DLD1 (cell line): Measurements from ENCODE around the gene SNX4.
"Not testable (repeated sequence)": the region's sequence is repeated elsewhere in the genome, so short reads cannot be mapped to it uniquely, and the experiment has no call there.

Experiments used
- in situ Hi-C: cut with HindIII; loops from 2 replicates; pipeline ENCODE4 v1.10.0; 2017; ENCODE audit warnings: low sequenced_read_pairs

Gene SNX4

DNA sequence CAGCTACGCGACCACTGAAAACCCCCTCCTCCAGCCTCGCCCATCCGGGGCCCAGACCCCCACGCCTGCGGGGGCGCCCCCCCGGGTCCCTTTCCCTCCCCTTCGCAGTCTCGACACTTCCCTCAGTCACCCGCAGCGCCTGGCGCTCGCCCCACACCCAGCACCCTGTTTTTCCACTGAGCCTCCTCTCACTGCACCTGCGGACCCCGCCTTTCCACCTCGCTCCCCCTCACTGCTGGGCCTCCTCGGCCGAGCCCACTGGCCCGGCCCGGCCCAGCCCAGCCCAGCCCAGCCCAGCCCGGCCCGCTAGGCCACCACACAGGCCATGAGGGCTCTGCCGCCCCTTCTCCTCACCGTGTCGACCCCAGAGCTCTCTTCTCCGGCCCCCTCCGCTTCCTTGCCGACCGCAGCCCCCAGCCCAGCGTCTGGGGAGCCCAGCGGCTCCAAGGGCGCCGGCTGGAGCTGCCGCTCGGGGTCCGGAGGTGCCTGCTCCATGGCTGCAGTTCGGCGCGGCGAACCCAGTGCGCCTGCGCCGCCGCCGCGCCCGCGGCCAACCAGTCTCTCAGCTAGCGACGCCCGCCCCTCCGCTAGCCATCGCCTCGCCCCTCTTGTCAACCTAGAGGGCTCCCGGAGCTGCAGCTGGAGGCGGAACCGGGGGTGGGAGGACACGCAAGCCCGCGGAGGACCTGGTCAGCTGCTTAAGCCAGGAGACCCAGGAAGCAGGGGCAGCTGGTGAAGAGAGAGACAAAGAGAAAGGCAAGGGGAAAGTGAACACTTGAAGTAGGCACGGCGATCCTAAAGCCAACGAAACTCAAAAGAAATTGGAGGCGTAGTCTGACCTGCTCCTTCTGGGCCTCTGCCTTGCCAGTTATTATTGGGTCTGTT is at the start of gene SNX4:
Gene SNX4 (minus strand): TSS at position 525 of the 885 bp plus-strand sequence. CDS start 30 bp downstream, at position 495.
- in situ Hi-C loops, result no loop called here

DNA sequence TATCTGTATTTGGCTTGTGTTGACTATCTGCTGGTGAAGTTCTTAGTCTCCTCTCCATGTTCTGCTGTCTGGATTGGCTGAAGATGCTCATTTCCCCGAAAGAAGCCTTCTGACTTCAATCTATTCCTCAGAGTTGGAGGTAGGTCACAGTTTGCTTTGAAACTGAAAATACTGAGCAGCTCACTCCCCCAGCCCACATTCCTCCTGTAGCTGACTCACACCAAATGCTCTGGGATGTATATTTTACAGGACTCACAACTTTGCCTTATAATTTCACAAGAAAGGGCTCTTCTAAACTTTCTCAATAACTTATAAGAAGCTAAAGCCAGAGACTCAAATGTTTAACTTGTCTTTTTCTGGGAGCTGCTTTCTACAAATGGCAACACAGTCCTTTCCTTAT is 36.3 kb upstream of the SNX4 start:
- in situ Hi-C loops, result loop anchor here (10.0 kb wide), 1 partner anchor 622 kb away; the partner anchor contains the start of gene MUC13

DNA sequence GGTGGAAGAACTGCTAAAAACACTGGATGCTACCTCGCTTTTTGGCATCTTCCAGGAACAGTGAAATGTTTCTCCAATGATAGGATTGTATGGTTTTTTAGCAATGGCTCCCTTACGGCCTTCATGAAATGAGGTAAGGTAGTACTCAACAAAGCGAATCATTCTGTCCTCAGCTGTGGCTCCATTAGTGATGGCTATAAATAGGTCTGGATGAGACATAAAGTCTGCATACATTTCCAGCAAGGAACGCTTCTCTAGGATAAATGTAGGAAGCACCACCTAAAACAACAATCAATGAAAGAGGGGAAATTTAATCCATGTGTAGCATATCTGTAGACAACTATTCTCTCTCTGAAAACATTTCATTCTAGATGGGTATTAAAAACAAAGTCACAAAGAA is 32.4 kb upstream of the SNX4 start:
- in situ Hi-C loops, result loop anchor here (10.0 kb wide), 1 partner anchor 618 kb away; the partner anchor contains the start of gene MUC13

DNA sequence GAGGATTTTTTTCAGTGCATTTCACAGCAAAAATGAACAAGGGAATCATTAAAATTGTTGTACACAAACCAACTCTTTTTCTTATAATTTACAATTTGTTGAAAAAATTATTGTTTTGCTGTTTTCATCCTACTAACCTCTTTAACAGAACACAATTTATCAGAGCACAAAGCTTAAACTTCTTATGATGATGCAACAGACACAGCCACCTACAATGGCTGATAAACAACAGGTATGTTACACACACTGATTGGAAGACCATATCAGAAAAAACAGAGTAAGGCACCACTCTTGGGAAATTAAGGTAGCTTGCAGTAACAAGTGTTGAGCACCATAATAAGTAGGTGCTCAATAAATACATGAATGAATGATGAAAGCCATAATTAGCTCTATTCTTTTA is 8.9 kb upstream of the SNX4 start:
- in situ Hi-C loops, result no loop called here

DNA sequence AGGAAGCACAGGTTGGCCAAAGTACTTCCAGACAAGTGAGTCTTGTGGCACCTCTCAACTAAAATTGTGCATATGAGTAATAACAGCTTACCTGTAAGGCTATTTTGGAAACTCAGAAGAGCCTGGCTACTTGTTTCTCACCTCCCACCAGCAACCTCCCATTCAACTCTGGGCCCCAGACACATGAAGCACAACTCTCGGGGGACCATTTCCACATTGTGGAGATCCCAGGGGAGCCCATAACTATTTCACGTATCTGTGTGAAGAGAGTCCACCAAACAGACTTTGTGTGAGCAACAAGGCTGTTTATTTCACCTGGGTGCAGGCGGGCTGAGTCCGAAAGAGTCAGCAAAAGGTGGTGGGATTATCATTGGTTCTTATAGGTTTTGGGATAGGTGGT is 5.2 kb upstream of the SNX4 start:
- in situ Hi-C loops, result no loop called here

DNA sequence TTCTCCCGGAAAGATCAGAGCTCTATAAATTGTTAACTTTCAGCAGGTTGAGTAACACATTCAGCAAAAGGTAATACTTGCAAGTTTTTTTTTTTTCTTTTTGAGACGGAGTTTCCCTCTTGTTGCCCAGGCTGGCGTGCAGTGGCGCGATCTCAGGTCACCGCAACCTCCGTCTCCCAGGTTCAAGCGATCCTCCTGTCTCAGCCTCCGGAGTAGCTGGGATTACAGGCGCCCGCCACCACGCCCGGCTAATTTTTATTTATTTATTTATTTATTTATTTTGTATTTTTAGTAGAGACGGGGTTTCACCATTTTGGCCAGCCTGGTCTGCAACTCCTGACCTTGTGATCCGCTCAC is 539 bp upstream of the SNX4 start:
- in situ Hi-C loops, result not testable (repeated sequence)

DNA sequence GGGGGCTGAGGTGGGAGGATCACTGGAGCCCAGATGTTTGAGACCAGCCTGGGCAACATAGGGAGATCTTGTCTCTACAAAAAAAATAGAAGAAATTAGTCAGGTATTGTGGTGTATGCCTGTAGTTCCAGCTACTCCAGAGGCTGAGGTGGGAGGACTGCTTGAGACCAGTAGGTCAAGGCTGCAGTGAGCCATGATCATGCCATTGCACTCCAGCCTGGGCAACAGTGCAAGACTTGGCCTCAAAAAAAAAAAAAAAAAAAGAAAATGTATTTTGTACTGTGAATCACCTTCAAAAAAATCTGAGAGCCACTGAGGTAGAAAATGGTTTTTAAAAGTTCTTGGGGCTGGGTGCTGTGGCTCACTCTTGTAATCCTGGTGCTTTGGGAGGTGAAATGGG is 4.6 kb downstream of the SNX4 start:
- in situ Hi-C loops, result no loop called here

DNA sequence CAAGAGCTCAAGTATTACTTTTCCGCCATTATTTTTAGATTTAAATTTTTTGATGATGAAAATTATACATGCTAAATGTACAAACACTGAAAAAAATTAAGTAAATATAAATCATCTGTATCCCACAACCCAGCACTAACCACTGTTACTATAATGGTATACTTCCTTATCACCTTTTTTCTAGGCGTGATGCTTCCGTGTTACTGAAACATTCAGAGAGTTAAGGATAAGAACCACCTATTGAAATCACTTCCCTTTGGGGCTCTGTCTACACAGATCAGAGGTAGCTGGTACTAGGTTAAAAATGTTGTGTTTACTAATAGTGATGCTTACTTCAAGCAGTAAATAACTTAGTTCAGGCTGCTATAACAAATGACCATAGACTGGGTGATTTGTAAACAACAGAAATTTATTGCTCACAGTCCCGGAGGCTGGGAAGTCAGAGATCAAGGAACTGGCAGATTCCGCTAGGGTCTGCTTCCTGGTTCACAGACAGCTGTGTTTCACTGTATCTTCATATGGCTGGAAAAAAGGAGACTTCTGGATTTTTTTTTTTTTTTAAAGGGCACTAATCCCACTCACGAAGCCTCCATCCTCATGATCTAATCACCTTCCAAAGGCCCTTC is 6.4 kb downstream of the SNX4 start:
- in situ Hi-C loops, result no loop called here

DNA sequence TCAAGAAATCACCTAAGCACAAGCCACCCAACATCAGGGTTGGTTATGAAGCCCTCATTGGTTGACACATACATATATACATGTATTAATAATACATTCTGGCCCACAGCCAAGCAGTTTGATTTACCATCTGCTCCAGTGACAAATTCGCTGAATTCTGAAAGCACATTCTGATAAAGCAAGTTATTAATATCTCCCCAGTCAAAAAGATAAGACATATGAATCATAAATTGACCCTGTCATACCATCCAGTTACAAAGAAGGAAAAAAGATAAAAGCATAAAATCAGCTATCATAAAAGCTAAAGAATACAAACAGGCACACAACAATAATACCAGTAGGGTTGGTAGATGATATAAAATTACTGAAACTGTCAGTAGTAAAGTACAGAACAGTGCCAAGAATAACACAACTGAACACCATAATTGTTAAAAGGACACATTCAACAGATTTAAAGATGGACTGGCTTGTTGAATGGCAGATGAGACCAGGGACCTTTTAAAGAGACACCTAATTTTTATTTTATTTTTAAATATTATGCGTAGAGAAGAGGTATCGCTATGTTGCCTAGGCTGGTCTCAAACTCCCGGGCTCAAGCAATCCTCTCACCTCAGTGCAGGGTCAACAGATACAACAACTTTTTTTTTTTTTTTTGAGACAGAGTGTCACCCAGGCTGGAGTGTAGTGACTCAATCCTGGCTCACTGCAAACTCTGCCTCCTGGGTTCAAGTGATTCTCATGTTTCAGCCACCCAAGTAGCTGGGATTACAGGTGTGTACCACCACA is 7.7 kb downstream of the SNX4 start:
- in situ Hi-C loops, result no loop called here

DNA sequence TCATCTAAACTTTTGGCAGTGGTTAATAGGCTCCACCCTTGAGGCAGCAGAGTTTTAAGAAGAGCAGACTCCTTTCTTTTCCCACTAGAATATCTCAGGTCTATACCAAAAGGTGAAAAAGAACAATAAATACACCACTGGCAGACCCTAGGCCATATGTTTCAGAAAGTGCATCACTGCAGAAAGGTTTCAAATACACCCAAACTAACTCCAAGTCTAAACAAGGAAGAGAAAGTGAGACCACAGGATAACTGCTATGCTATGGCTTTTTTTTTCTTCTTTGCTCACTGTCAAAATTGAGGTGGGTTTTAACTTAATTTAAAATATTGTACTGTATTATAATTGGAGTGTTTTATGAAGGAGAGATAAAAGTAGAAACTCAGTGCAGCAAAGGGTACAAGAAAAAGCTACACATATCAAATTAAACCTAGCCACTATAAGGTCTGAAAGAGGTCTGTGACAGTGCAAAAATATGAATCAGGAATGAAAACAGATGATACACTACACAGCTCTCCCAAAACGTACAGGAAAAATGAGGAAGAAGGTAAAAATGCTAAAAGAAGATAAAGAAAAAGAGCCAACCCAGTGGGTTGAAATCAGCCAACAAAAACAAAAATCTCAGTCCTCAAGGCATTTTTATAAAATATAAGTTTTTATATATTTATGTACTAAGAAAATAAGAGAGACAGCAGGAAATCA is 8.4 kb downstream of the SNX4 start:
- in situ Hi-C loops, result no loop called here

DNA sequence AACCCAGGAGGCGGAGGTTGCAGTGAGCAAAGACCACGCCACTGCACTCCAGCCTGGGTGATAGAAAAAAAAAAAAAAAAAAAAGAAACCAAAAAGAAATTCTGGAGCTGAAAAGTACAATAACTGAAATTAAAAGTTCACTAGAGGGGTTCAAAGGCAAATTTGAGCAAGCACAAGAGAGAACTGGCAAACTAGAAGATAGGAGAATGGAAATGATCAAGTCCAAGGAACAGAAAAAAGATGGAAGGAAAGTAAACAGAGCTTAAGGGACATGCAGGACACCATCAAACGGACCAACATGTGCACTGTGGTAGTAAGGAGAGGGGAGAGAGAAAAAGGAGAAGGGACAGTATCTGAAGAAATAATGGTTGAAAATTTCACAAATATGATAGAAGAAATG is 12.9 kb downstream of the SNX4 start:
- in situ Hi-C loops, result no loop called here

DNA sequence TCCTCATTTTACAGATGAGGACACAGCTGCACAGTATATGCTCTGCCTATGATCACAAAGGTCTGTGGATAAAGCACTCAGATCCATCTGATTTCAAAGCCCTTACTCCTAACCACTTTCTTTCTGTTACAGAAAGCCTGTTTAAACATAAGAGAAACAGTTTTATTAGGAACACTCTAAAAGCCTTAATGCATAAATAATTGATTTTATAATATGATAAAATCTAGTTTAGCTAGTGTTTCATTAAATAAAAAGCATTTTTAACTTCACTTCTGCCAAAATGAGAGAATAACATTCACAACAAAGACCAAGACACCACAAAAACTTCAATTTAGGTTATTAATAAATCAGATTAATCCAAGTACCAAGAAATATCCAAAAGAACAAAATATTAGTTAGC is 21.4 kb downstream of the SNX4 start:
- in situ Hi-C loops, result no loop called here

DNA sequence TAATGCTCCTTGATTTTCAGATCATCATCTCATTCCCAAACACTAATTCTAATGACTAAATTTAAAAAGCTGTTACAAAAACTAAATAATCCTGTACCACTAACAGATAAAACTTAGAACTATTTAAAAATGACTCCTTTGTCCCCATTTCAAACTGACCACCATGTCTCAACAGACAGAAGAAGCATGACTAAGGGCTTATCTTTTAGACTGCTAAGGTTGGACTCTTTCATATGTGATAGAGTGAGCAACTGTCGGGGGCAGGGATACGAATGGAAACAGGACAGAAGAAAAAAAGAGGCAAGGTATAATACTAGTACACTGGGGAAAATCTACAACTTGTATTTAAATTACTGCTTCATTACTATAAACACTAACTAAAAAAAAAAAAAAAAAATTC is 23.3 kb downstream of the SNX4 start:
- in situ Hi-C loops, result no loop called here

DNA sequence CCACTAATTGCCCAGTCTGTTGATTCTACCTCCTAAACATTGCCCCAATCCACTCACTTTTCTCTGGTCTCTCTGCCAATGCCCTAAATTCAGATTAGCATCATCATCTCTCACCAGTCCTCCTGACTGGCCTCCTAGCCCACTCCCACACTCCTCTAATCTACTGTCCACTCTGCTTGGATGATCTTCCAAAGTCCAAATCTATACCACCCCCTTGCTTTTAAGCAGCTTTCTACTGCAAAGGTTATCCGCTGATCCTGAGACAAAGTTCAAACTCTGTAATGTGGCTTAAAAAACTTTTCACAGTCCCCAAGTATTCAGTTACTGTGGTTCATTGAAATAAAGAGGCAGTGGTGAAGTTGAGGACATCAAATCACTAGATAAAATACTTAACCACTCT is 37.6 kb downstream of the SNX4 start:
- in situ Hi-C loops, result no loop called here

DNA sequence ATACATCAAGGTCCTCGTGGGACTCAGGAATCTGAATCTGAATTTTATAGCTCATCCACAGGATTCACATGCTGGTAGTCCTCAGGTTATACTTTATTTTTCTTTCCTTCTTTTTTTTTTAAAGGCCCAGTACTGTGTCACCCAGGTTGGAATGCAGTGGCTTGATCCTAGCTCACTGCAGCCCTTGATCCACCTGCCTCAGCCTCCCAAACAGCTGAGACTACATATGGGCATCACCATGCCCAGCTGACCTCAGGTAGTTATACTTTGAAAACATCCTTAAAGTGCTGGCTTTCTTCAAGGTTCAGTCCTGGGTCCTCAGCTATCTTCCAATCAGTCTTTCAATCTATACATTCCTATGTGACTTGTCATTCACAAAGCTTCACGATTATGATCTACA is 38.2 kb downstream of the SNX4 start:
- in situ Hi-C loops, result no loop called here

DNA sequence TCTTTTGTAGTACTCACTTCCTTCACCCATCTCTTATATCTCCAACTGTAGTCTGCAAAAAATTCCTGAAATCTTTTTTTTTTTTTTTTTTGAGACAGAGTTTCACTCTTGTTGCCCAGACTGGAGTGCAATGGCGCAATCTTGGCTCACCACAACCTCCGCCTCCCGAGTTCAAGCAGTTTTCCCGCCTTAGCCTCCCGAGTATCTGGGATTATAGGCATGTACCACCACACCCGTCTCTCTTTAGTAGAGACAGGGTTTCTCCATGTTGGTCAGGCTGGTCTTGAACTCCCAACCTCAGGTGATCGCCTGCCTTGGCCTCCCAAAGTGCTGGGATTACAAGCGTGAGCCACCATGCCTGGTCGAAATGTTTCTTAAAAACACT is 38.6 kb downstream of the SNX4 start:
- in situ Hi-C loops, result not testable (repeated sequence)

DNA sequence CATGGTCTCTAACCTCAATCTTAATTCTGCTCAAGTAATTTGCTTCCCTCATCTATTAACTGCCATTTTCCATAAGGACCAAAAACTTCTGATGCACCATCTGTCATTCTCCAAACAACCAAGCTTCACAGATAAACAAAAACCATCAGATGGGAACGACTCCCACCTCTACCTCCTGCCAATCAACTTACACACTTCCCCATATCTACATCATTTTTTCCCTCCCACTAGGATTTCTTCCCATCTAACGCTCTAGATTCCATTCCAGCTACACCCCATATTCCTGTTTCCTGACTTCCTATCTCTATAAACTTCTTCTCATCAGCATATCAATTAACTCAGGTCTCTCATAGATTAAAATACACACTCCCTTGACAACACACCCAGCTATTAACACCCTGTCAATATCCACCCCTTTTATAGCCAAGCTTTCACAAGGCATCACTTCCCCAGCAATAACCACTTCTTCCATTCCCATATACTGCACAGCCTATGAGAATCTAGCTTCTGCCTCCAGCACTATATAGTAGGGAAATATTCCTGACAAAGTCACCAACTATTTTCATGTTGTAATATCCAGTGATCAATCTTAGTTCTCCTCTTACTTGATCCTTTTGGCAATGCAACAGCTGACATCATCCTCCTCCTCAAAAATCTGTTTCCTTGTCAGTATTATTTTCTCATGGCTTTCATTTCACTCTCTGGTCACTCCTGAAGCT is 39.2 kb downstream of the SNX4 start:
- in situ Hi-C loops, result no loop called here

DNA sequence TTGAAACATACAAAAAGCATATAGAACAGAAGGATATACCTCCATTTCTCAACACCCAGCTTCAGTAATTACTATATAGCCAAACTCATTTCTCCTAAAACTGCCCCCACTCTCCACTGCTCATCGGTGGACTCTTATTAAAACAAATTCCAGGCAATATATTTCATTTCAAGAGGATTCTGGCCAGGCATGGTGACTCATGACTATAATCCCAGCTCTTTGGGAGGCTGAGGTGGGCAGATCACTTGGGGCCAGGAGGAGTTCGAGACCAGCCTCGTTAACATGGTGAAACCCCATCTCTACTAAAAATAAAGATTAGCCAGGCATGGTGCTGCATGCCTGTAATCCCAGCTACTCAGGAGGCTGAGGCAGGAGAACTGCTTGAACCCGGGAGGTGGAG is 40.9 kb downstream of the SNX4 start:
- in situ Hi-C loops, result no loop called here

DNA sequence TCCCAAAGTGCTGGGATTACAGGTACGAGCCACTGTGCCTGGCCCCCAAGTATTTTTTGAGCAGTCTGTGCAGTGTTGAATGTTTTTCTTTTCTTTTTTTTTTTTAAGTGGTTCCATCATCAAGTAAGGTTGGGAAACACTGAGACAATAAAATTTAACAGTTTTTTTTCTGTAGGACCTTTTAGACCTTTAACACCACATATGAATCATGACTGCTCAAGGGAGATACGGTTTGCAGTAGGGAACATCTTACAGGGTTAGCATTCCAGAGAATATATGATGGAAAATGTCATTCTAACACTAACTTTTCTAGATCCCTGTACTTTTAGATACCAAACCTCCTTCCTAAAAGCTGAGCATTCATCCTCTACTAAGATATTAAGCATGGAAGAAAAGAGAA is 41.7 kb downstream of the SNX4 start:
- in situ Hi-C loops, result no loop called here

DNA sequence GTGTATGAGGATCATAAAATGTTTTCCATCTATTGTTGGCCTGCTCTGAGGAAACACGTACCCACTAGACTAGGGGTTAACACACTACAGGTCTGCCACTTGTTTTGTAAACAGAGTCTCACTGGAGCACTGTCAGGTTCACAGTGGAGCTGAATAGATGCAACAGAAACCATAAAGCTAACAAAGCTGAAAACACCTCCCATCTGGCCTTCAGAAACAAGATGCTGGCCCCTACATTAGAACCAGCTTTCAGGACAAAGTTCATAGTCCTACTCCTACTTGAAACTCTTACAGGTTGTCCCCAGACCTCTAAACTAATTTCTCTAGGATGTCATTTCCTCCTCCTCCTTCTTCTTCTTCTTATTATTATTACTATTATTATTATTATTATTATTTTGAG is 42.3 kb downstream of the SNX4 start:
- in situ Hi-C loops, result no loop called here
